ENCODE measurements around the gene KIAA1671.

GRCh38 chr22:25038771-25039170 is 86.3 kb downstream of the KIAA1671 start:
- no peak for TF ChIP-seq CTCF (IDR thresholded peaks at IDR 0.05)
- no peak for TF ChIP-seq EZH2phosphoT487 (IDR thresholded peaks at IDR 0.05)
